ENCODE measurements around the gene B3GNT3.

DNA sequence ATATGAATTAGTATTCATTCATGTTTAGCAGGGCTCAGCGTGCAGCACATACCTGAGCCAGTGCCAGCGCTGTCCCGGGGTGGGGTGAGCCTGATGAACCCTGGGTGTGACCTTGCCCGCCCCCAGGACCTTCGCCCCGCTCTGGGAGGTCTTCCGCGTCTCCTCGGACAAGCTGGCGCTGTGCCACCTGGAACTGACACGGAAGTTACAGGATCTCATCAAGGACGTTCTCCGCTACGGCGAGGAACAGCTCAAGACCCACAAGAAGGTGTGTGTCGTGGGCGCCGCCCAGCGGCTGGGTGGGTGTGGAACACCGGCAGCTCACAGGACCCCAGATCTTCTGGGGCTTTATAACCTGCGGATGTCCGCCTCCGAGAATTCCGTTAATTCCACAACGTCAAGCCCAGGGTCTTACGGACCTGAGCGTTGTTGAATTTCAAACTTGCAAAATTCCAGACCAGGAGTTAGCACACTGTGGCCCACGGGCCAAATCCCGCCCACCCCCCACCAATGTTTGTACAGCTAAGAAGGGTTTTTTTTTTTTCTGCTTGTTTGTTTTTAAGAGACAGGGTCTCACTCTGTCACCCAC lies 28.3 kb upstream of the B3GNT3 start:
- TF ChIP-seq, protein P1, sequence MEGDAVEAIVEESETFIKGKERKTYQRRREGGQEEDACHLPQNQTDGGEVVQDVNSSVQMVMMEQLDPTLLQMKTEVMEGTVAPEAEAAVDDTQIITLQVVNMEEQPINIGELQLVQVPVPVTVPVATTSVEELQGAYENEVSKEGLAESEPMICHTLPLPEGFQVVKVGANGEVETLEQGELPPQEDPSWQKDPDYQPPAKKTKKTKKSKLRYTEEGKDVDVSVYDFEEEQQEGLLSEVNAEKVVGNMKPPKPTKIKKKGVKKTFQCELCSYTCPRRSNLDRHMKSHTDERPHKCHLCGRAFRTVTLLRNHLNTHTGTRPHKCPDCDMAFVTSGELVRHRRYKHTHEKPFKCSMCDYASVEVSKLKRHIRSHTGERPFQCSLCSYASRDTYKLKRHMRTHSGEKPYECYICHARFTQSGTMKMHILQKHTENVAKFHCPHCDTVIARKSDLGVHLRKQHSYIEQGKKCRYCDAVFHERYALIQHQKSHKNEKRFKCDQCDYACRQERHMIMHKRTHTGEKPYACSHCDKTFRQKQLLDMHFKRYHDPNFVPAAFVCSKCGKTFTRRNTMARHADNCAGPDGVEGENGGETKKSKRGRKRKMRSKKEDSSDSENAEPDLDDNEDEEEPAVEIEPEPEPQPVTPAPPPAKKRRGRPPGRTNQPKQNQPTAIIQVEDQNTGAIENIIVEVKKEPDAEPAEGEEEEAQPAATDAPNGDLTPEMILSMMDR (IDR thresholded peaks at IDR 0.05) = peak; percentile 61 to 85 (median 72)
- no peak for TF ChIP-seq POLR2A (IDR thresholded peaks at IDR 0.05)
